Metanephros (tissue), 1 donor: ENCODE data around the gene ZNF438. TPM values are rescaled to one million over a fixed set of nuclear protein-coding genes. Genes with fewer than 3 reads are reported as not detected.

Experiments
- total RNA-seq: library from RNA; depleted of rRNA; stranded (reverse); fragments of >200 nt; gene quantifications from one replicate; pipeline ENCODE4 v1.2.3, GENCODE V29; 2014

Gene ZNF438, protein sequence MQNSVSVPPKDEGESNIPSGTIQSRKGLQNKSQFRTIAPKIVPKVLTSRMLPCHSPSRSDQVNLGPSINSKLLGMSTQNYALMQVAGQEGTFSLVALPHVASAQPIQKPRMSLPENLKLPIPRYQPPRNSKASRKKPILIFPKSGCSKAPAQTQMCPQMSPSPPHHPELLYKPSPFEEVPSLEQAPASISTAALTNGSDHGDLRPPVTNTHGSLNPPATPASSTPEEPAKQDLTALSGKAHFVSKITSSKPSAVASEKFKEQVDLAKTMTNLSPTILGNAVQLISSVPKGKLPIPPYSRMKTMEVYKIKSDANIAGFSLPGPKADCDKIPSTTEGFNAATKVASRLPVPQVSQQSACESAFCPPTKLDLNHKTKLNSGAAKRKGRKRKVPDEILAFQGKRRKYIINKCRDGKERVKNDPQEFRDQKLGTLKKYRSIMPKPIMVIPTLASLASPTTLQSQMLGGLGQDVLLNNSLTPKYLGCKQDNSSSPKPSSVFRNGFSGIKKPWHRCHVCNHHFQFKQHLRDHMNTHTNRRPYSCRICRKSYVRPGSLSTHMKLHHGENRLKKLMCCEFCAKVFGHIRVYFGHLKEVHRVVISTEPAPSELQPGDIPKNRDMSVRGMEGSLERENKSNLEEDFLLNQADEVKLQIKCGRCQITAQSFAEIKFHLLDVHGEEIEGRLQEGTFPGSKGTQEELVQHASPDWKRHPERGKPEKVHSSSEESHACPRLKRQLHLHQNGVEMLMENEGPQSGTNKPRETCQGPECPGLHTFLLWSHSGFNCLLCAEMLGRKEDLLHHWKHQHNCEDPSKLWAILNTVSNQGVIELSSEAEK
- 6.3 TPM for total RNA-seq

DNA sequence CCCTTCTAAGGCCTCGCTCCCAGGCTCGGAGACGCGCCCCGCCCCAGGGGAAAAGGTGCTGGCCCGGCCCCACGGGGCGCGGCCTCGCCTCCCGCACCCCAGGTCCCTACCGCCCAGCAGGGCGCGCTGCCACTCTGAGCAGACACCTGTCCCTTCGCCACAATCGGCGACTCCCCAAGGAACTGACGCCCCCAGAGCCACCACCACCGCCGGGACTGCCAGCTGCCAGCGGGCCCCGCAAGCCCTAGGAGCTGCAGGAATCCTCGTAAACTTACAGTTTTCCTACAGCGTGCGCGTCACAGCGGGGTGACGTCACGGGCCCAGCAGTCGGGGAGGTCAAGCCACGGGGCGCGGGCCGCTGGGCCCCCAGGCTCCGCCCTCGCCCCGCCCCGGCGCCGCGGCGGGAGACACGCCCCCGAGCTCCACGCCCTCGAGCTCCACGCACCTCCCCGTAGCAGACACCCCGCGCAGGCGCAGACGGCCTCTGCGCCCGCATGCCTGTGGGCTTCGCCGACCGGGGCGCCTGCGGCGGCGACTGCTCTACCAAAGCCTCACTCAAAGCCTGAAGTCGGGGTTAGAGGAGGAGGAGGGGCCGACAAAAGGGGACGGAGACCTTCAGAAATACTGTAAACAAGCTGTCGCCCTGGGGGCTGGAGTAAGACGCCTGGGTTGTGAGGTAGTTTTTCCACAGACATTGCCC, at the start of gene ZNF438:
Gene ZNF438, minus strand, starts transcription at position 308 of the 700 bp plus-strand sequence. CDS start 154,831 bp downstream, outside the sequence.

